SK-N-SH treated with all-trans-retinoic acid at 6 μM for 48 hours (cell line): Measurements from ENCODE around the gene MS4A14.
"Not testable (repeated sequence)": the region's sequence is repeated elsewhere in the genome, so short reads cannot be mapped to it uniquely, and the experiment has no call there.

Experiments
- ATAC-seq: fragments of 200-7000 bp; cut with Tn5 transposase; 3 replicates; pipeline ENCODE4 v1.9.1; 2020; ENCODE audit warnings: mild to moderate bottlenecking, moderate library complexity
- ARNTL ChIP-seq: fragments of 450-650 bp; formaldehyde crosslinking; IDR thresholded peaks from 2 replicates; pipeline ENCODE4 v1.5.0; 2020; ENCODE audit warnings: low read depth, mild to moderate bottlenecking, moderate library complexity, borderline replicate concordance
- BACH2 ChIP-seq: fragments of 250-450 bp; sonication (Bioruptor Pico); IDR thresholded peaks from 2 replicates; pipeline ENCODE4 v1.9.0; 2021; ENCODE audit warnings: mild to moderate bottlenecking, borderline replicate concordance
- ESRRG ChIP-seq: fragments of 250-450 bp; sonication (Bioruptor Pico); IDR thresholded peaks from 2 replicates; pipeline ENCODE4 v1.6.1; 2021; ENCODE audit warnings: mild to moderate bottlenecking
- GLIS3 ChIP-seq: fragments of 250-450 bp; sonication (Bioruptor Pico); IDR thresholded peaks from 2 replicates; pipeline ENCODE4 v1.5.0; 2020; ENCODE audit warnings: mild to moderate bottlenecking, moderate library complexity
- ISL1 ChIP-seq: fragments of 250-450 bp; sonication (Bioruptor Pico); IDR thresholded peaks from 2 replicates; pipeline ENCODE4 v2.1.2; 2022; ENCODE audit warnings: mild to moderate bottlenecking, moderate library complexity
- PPARA ChIP-seq: fragments of 250-450 bp; sonication (Bioruptor Pico); IDR thresholded peaks from 2 replicates; pipeline ENCODE4 v1.5.0; 2020; ENCODE audit warnings: mild to moderate bottlenecking, borderline replicate concordance
- RARB ChIP-seq: fragments of 250-450 bp; sonication (Bioruptor Pico); IDR thresholded peaks from 2 replicates; pipeline ENCODE4 v1.8.0; 2021; ENCODE audit warnings: mild to moderate bottlenecking, moderate library complexity
- SNAI2 ChIP-seq: fragments of 250-450 bp; sonication (Bioruptor Pico); IDR thresholded peaks from 2 replicates; pipeline ENCODE4 v1.5.0; 2020; ENCODE audit warnings: mild to moderate bottlenecking, moderate library complexity
- TCF4 ChIP-seq: fragments of 250-450 bp; sonication (Bioruptor Pico); IDR thresholded peaks from 2 replicates; pipeline ENCODE4 v1.8.0; 2021; ENCODE audit warnings: mild to moderate bottlenecking, moderate library complexity, borderline replicate concordance
- TOX ChIP-seq: fragments of 250-450 bp; sonication (Bioruptor Pico); IDR thresholded peaks from 2 replicates; pipeline ENCODE4 v1.8.0; 2021; ENCODE audit warnings: mild to moderate bottlenecking, moderate library complexity, borderline replicate concordance
- ZC3H10 ChIP-seq: fragments of 250-450 bp; sonication (Bioruptor Pico); IDR thresholded peaks from 2 replicates; pipeline ENCODE4 v1.5.1; 2021; ENCODE audit warnings: mild to moderate bottlenecking, moderate library complexity
- ZFP30 ChIP-seq: fragments of 450-650 bp; formaldehyde crosslinking; IDR thresholded peaks from 2 replicates; pipeline ENCODE4 v1.5.0; 2022; ENCODE audit warnings: mild to moderate bottlenecking, moderate library complexity
- ZNF565 ChIP-seq: fragments of 450-650 bp; formaldehyde crosslinking; conservative IDR thresholded peaks from 2 replicates; pipeline ENCODE4 v1.5.0; 2020; ENCODE audit warnings: low read depth, mild to moderate bottlenecking, moderate library complexity
- ZNF8 ChIP-seq: fragments of 450-650 bp; formaldehyde crosslinking; IDR thresholded peaks from 2 replicates; pipeline ENCODE4 v1.5.0; 2020; ENCODE audit warnings: mild to moderate bottlenecking, moderate library complexity
- TF ChIP-seq, protein P1 (sequence below): fragments of 250-450 bp; sonication (Bioruptor Pico); IDR thresholded peaks from 2 replicates; pipeline ENCODE4 v1.5.0; 2020; ENCODE audit warnings: mild to moderate bottlenecking, moderate library complexity
- TF ChIP-seq, protein P2 (sequence below): fragments of 250-450 bp; sonication (Bioruptor Pico); IDR thresholded peaks from 2 replicates; pipeline ENCODE4 v1.8.0; 2020; ENCODE audit warnings: mild to moderate bottlenecking, moderate library complexity, borderline replicate concordance
- TF ChIP-seq, protein P3 (sequence below): fragments of 250-450 bp; sonication (Bioruptor Pico); IDR thresholded peaks from 2 replicates; pipeline ENCODE4 v1.5.1; 2020; ENCODE audit warnings: low read depth, mild to moderate bottlenecking, moderate library complexity
- TF ChIP-seq, protein P4 (sequence below): fragments of 250-450 bp; sonication (Bioruptor Pico); IDR thresholded peaks from 2 replicates; pipeline ENCODE4 v1.5.1; 2021; ENCODE audit warnings: mild to moderate bottlenecking, moderate library complexity
- TF ChIP-seq, protein P5 (sequence below): fragments of 250-450 bp; sonication (Bioruptor Pico); IDR thresholded peaks from 2 replicates; pipeline ENCODE4 v1.8.0; 2021; ENCODE audit warnings: low read depth, mild to moderate bottlenecking, moderate library complexity, borderline replicate concordance

Gene MS4A14

DNA sequence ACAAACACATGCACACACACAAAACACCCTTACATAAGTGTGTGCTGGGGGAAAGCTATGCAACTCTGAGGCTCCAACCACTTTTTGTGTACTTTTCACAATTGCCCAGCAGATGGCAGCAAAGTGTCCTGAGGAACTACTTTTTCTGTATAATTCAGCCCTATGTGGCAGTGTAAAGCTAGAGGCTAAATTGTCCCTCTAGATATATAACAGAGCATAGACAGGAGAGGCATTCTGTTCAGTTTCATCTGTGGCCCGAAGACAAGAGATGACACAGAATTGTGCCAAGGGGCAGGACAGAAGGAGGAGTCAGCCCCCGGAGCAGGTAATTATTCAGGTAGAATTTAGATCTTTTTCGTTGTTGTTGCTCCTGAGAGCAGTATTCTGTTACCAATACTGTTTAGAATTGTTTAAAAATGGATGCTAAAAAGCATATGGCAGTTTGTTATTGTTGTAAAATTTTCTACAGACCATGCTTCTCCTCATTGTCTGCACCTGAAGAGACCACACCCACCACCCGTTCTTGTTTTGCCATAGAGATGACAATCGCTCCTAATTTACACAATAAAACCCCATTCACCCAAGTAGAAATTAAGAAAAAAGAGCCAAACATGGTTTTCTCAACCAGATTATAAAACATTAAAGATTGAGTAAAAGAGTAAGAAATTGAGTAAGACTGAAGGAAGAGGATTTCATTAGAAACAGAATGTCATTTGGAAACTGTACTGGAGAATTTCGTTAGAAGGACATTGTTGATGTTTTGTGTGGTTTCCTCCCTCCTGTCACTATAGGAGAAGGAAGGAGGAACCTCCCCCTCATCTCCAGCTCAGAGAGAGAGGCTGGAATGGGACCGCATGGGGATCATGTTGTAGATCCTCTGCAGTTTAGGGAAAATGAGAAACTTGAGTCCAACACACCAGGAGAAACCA lies 32.5 kb upstream of the MS4A14 start:
- peak; percentile 86 for ATAC-seq
- TF ChIP-seq ISL1 (CRISPR knock-in tag) (no peak), TOX (CRISPR knock-in tag) (no peak), SNAI2 (CRISPR knock-in tag) (no peak), ZNF565 (CRISPR knock-in tag) (no peak), ZC3H10 (no peak)
- TF ChIP-seq, protein P1, sequence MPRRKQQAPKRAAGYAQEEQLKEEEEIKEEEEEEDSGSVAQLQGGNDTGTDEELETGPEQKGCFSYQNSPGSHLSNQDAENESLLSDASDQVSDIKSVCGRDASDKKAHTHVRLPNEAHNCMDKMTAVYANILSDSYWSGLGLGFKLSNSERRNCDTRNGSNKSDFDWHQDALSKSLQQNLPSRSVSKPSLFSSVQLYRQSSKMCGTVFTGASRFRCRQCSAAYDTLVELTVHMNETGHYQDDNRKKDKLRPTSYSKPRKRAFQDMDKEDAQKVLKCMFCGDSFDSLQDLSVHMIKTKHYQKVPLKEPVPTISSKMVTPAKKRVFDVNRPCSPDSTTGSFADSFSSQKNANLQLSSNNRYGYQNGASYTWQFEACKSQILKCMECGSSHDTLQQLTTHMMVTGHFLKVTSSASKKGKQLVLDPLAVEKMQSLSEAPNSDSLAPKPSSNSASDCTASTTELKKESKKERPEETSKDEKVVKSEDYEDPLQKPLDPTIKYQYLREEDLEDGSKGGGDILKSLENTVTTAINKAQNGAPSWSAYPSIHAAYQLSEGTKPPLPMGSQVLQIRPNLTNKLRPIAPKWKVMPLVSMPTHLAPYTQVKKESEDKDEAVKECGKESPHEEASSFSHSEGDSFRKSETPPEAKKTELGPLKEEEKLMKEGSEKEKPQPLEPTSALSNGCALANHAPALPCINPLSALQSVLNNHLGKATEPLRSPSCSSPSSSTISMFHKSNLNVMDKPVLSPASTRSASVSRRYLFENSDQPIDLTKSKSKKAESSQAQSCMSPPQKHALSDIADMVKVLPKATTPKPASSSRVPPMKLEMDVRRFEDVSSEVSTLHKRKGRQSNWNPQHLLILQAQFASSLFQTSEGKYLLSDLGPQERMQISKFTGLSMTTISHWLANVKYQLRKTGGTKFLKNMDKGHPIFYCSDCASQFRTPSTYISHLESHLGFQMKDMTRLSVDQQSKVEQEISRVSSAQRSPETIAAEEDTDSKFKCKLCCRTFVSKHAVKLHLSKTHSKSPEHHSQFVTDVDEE (CRISPR knock-in tag), result no peak

DNA sequence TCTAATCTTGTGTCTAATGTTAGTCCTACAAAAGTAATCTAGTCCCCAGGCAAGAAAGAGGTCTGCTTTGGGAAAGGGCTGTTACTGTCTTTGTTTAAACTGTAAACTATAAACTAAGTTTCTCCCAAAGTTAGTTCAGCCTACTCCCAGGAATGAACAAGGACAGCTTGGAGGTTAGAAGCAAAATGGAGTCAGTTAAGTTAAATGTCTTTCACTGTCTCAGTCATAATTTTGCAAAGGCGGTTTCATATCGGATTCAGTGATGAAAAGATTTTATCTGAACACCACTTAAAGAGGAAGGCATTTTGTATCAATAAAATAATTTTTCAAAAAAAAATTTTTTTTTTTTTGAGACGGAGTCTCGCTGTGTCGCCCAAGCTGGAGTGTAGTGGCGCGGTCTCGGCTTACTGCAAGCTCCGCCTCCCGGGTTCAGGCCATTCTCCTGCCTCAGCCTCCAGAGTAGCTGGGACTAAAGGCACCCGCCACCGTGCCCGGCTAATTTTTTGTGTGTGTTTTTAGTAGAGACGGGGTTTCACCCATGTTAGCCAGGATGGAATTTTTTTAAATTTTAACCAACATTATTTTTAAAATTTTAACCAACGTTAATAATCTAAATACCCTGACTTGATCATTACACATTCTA lies 29.9 kb upstream of the MS4A14 start:
- ATAC-seq, result not testable (repeated sequence)

DNA sequence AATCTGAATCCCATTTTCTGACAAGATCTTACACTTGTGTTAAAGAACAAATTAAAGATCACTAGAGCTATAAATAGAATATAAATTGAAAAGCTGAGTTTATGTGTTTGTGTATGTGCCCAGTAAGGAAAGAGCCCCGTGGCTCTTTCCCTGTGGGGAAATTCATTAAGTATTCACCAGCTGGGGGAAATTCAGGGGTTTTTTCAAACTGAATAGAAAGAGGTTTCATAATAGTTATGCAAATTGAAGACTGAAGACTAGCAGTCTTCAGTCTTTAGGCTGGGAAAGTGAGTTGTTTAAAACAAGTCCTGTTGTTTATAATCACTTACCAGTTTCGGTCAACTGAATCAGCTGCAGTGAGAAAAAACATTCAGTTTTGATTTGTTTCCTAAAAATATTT lies 29.2 kb upstream of the MS4A14 start:
- ATAC-seq, result no peak
- TF ChIP-seq, protein P2, sequence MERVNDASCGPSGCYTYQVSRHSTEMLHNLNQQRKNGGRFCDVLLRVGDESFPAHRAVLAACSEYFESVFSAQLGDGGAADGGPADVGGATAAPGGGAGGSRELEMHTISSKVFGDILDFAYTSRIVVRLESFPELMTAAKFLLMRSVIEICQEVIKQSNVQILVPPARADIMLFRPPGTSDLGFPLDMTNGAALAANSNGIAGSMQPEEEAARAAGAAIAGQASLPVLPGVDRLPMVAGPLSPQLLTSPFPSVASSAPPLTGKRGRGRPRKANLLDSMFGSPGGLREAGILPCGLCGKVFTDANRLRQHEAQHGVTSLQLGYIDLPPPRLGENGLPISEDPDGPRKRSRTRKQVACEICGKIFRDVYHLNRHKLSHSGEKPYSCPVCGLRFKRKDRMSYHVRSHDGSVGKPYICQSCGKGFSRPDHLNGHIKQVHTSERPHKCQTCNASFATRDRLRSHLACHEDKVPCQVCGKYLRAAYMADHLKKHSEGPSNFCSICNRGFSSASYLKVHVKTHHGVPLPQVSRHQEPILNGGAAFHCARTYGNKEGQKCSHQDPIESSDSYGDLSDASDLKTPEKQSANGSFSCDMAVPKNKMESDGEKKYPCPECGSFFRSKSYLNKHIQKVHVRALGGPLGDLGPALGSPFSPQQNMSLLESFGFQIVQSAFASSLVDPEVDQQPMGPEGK (CRISPR knock-in tag), result no peak
- TF ChIP-seq SNAI2 (CRISPR knock-in tag) (no peak), TCF4 (CRISPR knock-in tag) (no peak), RARB (CRISPR knock-in tag) (no peak)

DNA sequence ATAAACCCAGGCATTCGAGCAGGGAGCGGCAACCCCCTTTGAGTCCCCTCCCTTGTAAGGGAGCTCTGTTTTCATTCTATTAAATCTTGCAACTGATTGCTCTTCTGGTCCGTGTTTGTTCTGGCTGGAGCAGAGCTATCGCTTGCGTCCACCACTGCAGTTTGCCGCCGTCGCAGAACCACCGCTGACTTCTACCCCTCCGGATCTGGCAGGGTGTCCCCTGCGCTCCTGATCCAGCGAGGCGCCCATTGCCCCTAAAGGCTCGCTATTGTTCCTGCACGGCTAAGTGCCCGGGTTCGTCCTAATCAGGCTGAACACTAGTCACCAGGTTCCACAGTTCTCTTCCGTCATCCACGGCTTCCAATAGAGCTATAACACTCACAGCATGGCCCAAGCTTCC lies 28.4 kb upstream of the MS4A14 start:
- no peak for ATAC-seq
- TF ChIP-seq TOX (CRISPR knock-in tag) (no peak), ZNF565 (CRISPR knock-in tag) (no peak), ZC3H10 (no peak), TCF4 (CRISPR knock-in tag) (no peak), PPARA (CRISPR knock-in tag) (no peak), BACH2 (CRISPR knock-in tag) (no peak)

DNA sequence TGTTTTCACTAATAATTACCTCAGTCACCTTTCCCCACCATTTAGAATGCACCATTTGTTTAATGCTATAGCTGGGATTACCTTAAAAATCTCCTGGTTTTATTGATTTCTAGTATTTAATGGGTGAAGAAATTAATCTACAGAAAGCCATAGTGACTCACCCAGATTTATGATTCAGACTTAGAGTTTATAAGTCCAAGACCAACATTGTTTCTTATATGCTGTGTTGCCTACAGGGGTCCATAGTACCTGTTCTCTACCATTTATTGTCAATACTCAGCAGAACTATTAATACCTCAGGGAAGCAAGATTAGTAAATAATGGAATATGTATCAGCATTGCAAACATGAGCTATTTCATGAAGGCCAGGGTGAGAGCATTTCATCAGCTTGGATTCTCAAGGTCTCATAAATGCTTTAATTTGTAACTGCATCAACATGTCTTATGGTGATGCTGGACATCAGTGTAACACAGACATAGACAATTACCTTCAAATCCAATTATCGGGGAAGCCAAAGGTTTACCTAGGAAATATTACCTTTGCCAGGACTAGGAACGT lies 25.9 kb upstream of the MS4A14 start:
- ATAC-seq, result no peak
- TF ChIP-seq GLIS3 (CRISPR knock-in tag), result no peak
- TF ChIP-seq, protein P3, sequence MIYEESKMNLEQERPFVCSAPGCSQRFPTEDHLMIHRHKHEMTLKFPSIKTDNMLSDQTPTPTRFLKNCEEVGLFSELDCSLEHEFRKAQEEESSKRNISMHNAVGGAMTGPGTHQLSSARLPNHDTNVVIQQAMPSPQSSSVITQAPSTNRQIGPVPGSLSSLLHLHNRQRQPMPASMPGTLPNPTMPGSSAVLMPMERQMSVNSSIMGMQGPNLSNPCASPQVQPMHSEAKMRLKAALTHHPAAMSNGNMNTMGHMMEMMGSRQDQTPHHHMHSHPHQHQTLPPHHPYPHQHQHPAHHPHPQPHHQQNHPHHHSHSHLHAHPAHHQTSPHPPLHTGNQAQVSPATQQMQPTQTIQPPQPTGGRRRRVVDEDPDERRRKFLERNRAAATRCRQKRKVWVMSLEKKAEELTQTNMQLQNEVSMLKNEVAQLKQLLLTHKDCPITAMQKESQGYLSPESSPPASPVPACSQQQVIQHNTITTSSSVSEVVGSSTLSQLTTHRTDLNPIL (CRISPR knock-in tag), result no peak
- no peak for TF ChIP-seq TOX (CRISPR knock-in tag)
- no peak for TF ChIP-seq ESRRG (CRISPR knock-in tag)
- TF ChIP-seq ARNTL, result no peak
- TF ChIP-seq, protein P4, sequence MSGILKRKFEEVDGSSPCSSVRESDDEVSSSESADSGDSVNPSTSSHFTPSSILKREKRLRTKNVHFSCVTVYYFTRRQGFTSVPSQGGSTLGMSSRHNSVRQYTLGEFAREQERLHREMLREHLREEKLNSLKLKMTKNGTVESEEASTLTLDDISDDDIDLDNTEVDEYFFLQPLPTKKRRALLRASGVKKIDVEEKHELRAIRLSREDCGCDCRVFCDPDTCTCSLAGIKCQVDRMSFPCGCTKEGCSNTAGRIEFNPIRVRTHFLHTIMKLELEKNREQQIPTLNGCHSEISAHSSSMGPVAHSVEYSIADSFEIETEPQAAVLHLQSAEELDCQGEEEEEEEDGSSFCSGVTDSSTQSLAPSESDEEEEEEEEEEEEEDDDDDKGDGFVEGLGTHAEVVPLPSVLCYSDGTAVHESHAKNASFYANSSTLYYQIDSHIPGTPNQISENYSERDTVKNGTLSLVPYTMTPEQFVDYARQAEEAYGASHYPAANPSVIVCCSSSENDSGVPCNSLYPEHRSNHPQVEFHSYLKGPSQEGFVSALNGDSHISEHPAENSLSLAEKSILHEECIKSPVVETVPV (CRISPR knock-in tag), result no peak
- TF ChIP-seq, protein P2 (CRISPR knock-in tag), result no peak
- no peak for TF ChIP-seq TCF4 (CRISPR knock-in tag)
- TF ChIP-seq, protein P5, sequence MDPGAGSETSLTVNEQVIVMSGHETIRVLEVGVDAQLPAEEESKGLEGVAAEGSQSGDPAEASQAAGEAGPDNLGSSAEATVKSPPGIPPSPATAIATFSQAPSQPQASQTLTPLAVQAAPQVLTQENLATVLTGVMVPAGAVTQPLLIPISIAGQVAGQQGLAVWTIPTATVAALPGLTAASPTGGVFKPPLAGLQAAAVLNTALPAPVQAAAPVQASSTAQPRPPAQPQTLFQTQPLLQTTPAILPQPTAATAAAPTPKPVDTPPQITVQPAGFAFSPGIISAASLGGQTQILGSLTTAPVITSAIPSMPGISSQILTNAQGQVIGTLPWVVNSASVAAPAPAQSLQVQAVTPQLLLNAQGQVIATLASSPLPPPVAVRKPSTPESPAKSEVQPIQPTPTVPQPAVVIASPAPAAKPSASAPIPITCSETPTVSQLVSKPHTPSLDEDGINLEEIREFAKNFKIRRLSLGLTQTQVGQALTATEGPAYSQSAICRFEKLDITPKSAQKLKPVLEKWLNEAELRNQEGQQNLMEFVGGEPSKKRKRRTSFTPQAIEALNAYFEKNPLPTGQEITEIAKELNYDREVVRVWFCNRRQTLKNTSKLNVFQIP, result no peak
- no peak for TF ChIP-seq ISL1 (CRISPR knock-in tag)
- TF ChIP-seq ZFP30 (CRISPR knock-in tag), result no peak
- no peak for TF ChIP-seq ZNF8 (CRISPR knock-in tag)
